A549 (cell line): ENCODE measurements around the gene MFNG.

ENCODE experiments used
- BHLHE40 ChIP-seq: IDR thresholded peaks from 2 replicates; pipeline ENCODE4 v1.6.1; 2012; ENCODE audit warnings: low read depth, low read length, inconsistent platforms
- MYC ChIP-seq: IDR thresholded peaks from 2 replicates; pipeline ENCODE4 v1.6.1; 2012; ENCODE audit warnings: mild to moderate bottlenecking, inconsistent platforms, low read length, improper control_type of control experiment, borderline replicate concordance
- RAD21 ChIP-seq, 2 experiments: fragments of >200 bp in 1 of 2; sonication (Bioruptor Twin) in 1 of 2; formaldehyde crosslinking in 1 of 2; IDR thresholded peaks in 1 of 2; conservative IDR thresholded peaks in 1 of 2; 2 replicates in 1 of 2; 3 replicates in 1 of 2; pipeline ENCODE4 v1.6.1; 2012 to 2018; ENCODE audit warnings: inconsistent platforms in 1 of 2
- RARB ChIP-seq: fragments of 250-450 bp; sonication (Bioruptor Pico); IDR thresholded peaks from 2 replicates; pipeline ENCODE4 v1.8.0; 2021; ENCODE audit warnings: mild to moderate bottlenecking, moderate library complexity
- SMC3 ChIP-seq: fragments of >200 bp; sonication (Bioruptor Twin); formaldehyde crosslinking; IDR thresholded peaks from 3 replicates; pipeline ENCODE4 v1.6.1; 2018; ENCODE audit warnings: inconsistent platforms
- TF ChIP-seq, protein P1 (sequence below): fragments of 250-450 bp; sonication (Bioruptor Pico); IDR thresholded peaks from 2 replicates; pipeline ENCODE4 v1.5.0; 2021; ENCODE audit warnings: mild to moderate bottlenecking, moderate library complexity, borderline replicate concordance
- TF ChIP-seq, protein P2 (sequence below): fragments of >200 bp; sonication (Bioruptor Twin); formaldehyde crosslinking; IDR thresholded peaks from 3 replicates; pipeline ENCODE4 v1.5.1; 2016

DNA sequence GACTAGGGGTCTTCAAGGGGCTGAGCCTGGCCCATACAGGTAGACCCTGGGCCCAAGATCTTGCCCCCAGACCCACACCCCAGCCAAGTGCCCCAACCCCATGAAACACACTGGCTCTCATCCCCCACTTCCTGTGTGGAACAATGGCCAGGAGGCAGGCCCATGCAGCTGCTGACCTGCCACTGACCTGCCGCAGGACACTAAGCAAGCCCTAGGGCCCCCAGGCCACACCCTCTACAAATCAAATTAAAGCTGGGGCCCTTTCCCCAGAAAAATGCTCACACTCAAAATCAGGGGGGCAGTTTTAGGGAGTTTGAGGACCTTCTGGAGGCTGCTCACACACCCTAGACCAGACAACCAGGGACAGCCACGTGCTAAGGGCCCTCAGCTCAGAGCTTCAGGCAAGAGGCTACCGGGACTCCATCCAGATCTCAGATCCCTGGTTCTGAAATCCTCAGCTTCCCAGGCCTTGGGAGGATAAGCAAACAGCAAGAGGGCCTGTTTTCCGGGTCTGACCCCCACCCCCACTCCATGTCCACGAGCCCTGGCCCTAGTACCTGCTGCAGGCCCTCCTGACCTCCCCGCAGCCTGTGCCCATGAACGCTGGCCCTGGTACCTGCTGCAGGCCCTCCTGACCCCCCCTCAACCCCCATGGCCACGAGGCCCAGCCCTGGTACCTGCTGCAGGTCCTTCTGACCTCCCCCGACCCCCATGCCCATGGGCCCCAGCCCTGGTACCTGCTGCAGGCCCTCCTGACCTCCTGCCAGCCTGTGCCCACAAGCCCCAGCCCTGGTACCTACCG, 23.1 kb upstream of the MFNG start:
- TF ChIP-seq, protein P1, sequence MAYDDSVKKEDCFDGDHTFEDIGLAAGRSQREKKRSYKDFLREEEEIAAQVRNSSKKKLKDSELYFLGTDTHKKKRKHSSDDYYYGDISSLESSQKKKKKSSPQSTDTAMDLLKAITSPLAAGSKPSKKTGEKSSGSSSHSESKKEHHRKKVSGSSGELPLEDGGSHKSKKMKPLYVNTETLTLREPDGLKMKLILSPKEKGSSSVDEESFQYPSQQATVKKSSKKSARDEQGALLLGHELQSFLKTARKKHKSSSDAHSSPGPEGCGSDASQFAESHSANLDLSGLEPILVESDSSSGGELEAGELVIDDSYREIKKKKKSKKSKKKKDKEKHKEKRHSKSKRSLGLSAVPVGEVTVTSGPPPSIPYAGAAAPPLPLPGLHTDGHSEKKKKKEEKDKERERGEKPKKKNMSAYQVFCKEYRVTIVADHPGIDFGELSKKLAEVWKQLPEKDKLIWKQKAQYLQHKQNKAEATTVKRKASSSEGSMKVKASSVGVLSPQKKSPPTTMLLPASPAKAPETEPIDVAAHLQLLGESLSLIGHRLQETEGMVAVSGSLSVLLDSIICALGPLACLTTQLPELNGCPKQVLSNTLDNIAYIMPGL (CRISPR knock-in tag), result no peak
- TF ChIP-seq RAD21 (conservative IDR thresholded peaks at IDR 0.05 in 1 of 2, IDR thresholded peaks at IDR 0.05 in 1 of 2) (no peak), SMC3 (no peak), RARB (CRISPR knock-in tag) (no peak), MYC (no peak), BHLHE40 (no peak)
- TF ChIP-seq, protein P2, sequence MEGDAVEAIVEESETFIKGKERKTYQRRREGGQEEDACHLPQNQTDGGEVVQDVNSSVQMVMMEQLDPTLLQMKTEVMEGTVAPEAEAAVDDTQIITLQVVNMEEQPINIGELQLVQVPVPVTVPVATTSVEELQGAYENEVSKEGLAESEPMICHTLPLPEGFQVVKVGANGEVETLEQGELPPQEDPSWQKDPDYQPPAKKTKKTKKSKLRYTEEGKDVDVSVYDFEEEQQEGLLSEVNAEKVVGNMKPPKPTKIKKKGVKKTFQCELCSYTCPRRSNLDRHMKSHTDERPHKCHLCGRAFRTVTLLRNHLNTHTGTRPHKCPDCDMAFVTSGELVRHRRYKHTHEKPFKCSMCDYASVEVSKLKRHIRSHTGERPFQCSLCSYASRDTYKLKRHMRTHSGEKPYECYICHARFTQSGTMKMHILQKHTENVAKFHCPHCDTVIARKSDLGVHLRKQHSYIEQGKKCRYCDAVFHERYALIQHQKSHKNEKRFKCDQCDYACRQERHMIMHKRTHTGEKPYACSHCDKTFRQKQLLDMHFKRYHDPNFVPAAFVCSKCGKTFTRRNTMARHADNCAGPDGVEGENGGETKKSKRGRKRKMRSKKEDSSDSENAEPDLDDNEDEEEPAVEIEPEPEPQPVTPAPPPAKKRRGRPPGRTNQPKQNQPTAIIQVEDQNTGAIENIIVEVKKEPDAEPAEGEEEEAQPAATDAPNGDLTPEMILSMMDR, result no peak
